ENCODE results near the gene NCEH1. TPM values are rescaled to one million over a fixed set of nuclear protein-coding genes. Genes with fewer than 3 reads are reported as not detected.

Gene NCEH1
- polyA plus RNA-seq, 1 experiment, result 14.8 TPM

DNA sequence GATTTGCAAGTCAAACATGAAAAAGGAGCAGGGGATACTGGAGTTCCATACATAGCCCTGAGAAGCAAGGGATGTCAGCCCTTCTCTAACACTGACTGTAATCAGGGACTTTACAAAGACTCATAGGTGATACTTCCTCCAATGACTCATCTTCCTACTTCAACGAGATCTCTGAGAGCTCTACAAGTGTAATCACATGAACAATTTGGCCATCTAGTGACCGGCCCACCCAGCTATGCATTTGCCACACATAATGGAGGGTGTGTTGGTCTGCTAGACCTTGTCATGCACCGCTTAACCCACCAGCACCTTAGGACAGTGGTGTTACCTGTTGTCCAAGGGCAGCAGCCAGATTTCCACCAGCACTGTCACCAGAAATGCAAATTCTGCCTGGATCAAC, 75.3 kb downstream of the NCEH1 start:
- CTCF ChIA-PET, result no interaction called here
- no peaks in the 10 kb centered on the region for H3K27me3 ChIP-seq (ENCODE audit: control insufficient read depth, insufficient read depth, low read length)

DNA sequence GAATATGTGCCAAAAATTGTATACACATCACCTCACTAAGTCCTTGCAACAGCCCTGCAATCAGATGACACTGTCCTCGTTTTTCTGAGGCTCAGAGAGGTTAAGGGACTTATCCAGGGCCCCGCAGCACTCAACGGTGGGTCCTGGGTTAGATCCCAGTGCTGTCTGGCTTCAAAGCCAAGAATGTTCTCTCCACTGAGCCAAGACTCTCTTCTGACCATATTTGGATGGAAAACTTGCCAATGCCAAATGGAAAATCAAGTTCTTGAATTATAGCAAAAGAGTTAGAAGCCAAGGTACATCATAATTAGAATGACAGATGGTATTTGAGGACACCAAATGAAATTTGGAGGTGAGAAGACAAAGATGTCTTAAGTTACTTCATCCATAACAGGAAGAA, 75.9 kb downstream of the NCEH1 start:
- no peak for DNase-seq (ENCODE audit: low read depth)
- ChIA-PET POLR2A (no interaction called here), CTCF (no interaction called here)
- H3K4me3 ChIP-seq (ENCODE audit: low read depth, low read length), result no peak overlapping the region
- TF ChIP-seq, protein P1, sequence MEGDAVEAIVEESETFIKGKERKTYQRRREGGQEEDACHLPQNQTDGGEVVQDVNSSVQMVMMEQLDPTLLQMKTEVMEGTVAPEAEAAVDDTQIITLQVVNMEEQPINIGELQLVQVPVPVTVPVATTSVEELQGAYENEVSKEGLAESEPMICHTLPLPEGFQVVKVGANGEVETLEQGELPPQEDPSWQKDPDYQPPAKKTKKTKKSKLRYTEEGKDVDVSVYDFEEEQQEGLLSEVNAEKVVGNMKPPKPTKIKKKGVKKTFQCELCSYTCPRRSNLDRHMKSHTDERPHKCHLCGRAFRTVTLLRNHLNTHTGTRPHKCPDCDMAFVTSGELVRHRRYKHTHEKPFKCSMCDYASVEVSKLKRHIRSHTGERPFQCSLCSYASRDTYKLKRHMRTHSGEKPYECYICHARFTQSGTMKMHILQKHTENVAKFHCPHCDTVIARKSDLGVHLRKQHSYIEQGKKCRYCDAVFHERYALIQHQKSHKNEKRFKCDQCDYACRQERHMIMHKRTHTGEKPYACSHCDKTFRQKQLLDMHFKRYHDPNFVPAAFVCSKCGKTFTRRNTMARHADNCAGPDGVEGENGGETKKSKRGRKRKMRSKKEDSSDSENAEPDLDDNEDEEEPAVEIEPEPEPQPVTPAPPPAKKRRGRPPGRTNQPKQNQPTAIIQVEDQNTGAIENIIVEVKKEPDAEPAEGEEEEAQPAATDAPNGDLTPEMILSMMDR (IDR thresholded peaks at IDR 0.05; ENCODE audit: insufficient read depth, low read depth, low read length), result no peak
- no peaks in the 10 kb centered on the region for H3K36me3 ChIP-seq (ENCODE audit: control insufficient read depth, insufficient read depth, low read length)
- no peaks in the 10 kb centered on the region for H3K27me3 ChIP-seq (ENCODE audit: control insufficient read depth, insufficient read depth, low read length)

More for the DNA sequence above, 75.3 kb downstream of the NCEH1 start:
- H3K36me3 ChIP-seq (ENCODE audit: control insufficient read depth, insufficient read depth, low read length), result no peaks in the 10 kb centered on the region
- TF ChIP-seq, protein P1 (IDR thresholded peaks at IDR 0.05; ENCODE audit: insufficient read depth, low read depth, low read length), result no peak
- DNase-seq (ENCODE audit: low read depth), result no peak
- POLR2A ChIA-PET, result no interaction called here
- no peak overlapping the region for H3K4me3 ChIP-seq (ENCODE audit: low read depth, low read length)

DNA sequence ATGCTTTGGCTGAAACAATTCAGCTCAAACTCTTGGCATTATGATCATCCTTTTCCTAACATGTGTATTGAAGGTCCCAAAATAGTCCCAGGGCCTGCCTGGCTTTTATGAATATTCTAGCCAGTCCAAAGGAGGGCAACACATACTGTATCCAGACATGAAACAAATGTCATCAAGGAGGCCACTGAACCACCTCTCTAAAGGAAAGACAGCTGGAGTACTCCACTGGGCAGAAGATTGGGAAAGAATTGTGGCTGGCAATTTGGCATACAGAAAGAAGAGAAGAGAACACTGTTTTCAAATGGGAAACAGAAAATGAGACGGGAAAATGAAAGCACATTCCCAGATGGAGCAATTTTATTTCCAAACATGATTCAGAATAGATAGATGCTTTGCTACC, 80.6 kb downstream of the NCEH1 start:
- Histone ChIP-seq H3K4me3 (ENCODE audit: low read depth, low read length) (no peak overlapping the region), H3K27me3 (ENCODE audit: control insufficient read depth, insufficient read depth, low read length) (no peaks in the 10 kb centered on the region), H3K36me3 (ENCODE audit: control insufficient read depth, insufficient read depth, low read length) (no peaks in the 10 kb centered on the region)
- CTCF ChIA-PET, result interaction anchor here (1.5 kb wide), 1 partner anchor 28 kb away, joined by 3 read pairs; no protein-coding TSS in a partner anchor
- DNase-seq (ENCODE audit: low read depth), result no peak
- TF ChIP-seq, protein P1 (IDR thresholded peaks at IDR 0.05; ENCODE audit: insufficient read depth, low read depth, low read length), result no peak
- POLR2A ChIA-PET, result no interaction called here

DNA sequence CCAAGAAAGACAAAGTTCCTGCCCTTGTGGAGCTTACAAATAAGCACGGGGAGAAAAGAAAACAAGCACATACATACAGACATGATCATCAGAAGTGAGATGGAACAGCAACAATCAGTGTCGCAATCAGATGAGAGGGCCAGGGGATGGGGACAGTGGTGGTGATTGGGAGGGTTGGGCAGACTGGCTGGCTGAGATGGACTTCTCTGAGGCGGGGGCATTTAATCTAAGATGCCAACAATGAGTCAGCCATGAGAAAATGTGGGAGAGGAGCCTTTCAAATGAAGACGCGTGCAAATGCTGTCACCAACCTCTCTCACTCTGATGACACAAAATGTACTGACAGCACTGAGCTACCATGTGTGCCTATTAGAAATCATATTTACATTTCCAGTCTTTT, 81.4 kb downstream of the NCEH1 start:
- DNase-seq (ENCODE audit: low read depth), result no peak
- CTCF ChIA-PET, result interaction anchor here (1.5 kb wide), 1 partner anchor 29 kb away, joined by 3 read pairs; no protein-coding TSS in a partner anchor

DNA sequence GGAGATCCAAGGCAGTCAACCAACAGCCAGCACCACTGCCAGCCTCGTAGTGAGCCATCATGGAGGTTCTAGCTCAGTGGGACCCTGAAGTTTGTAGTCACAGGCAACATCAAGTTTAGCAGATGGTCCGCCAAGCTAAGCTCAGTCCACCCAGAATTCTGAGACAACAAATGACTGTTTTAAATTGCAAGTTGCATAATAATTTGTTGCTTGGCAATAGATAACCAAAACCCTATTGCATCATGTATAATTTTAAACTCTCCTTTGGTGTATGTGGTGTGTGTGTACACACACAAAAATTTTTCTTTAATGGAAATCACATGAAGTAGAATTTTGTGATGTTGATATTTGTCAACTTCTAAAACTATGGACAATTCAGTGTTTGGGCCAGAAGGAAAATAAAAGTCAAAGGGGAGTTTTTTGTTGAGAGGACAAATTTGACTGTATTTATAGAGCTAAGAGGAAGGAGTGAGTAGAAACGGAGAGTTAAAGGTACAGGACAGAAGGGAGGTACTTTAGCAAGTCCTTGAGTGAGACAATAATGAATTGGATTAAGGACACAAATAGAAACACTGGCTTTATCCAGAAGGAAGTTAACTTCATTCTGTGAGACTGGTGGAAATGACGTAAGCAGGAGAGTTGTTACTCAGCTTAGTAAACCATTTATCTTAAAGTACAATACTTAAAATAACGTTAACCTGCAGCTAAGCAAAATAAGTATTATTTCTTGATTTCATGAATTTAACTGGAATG, 83.6 kb downstream of the NCEH1 start:
- TF ChIP-seq, protein P1 (IDR thresholded peaks at IDR 0.05; ENCODE audit: insufficient read depth, low read depth, low read length), result no peak
- POLR2A ChIA-PET, result no interaction called here
- Histone ChIP-seq H3K4me3 (ENCODE audit: low read depth, low read length) (no peak overlapping the region), H3K27me3 (ENCODE audit: control insufficient read depth, insufficient read depth, low read length) (no peaks in the 10 kb centered on the region), H3K36me3 (ENCODE audit: control insufficient read depth, insufficient read depth, low read length) (no peaks in the 10 kb centered on the region)
- no peak for DNase-seq (ENCODE audit: low read depth)
- CTCF ChIA-PET, result no interaction called here

More for the DNA sequence above, 81.4 kb downstream of the NCEH1 start:
- no peak overlapping the region for H3K4me3 ChIP-seq (ENCODE audit: low read depth, low read length)
- POLR2A ChIA-PET, result no interaction called here
- no peaks in the 10 kb centered on the region for H3K27me3 ChIP-seq (ENCODE audit: control insufficient read depth, insufficient read depth, low read length)
- TF ChIP-seq, protein P1 (IDR thresholded peaks at IDR 0.05; ENCODE audit: insufficient read depth, low read depth, low read length), result no peak
- no peaks in the 10 kb centered on the region for H3K36me3 ChIP-seq (ENCODE audit: control insufficient read depth, insufficient read depth, low read length)

All from BJ (cell line).